ENCODE data around the gene FBXW12. TPM values are rescaled to one million over a fixed set of nuclear protein-coding genes. Genes with fewer than 3 reads are reported as not detected.

The FBXW12 gene
- total RNA-seq, 4 donors from 2014 or later = not detected

GRCh38 chr3:48428572-48429316, 56.7 kb downstream of the FBXW12 start:
- 18% methylated on average over 3 of the region's 60 CpGs; no CpG with 5 or more reads in 1 of the 2 donors for WGBS, 2 donors
- TF ChIP-seq POLR2A (IDR thresholded peaks at IDR 0.05) (peak in 2 of 4 donors; percentile 62 to 82), CTCF (IDR thresholded peaks at IDR 0.05) (no peak)
- Histone ChIP-seq H3K4me1 (peaks cover 59 to 93% (median 72%) of the 10 kb centered on the region in 3 donors), H3K27ac (peak overlapping the region; percentile 95 to 98 (median 96)), H3K27me3 (no peaks in the 10 kb centered on the region), H3K9me3 (no peaks in the 10 kb centered on the region), H3K36me3 (peaks cover 0 to 27% (median 2%) of the 10 kb centered on the region in 3 donors), H3K4me3 (peak overlapping the region; percentile 67 to 90 (median 82))
- no peak for DNase-seq
- intact Hi-C loops (cut with DNase I) = no loop called here

GRCh38 chr3:48429317-48429959, 57.4 kb downstream of the FBXW12 start:
- no peak for DNase-seq
- intact Hi-C loops (cut with DNase I) = no loop called here
- peaks cover 64 to 93% (median 73%) of the 10 kb centered on the region in 3 donors for H3K4me1 ChIP-seq

GRCh38 chr3:48429960-48430707, 58.1 kb downstream of the FBXW12 start, which contains the start of gene PLXNB1:
TSS of gene PLXNB1 (minus strand) at chr3:48430086. CDS start at chr3:48424611, 5,475 bp downstream.
- TF ChIP-seq POLR2A (IDR thresholded peaks at IDR 0.05) (peak in 1 of 4 donors; percentile 60), CTCF (IDR thresholded peaks at IDR 0.05) (no peak)
- Histone ChIP-seq H3K27me3 (no peaks in the 10 kb centered on the region), H3K9me3 (no peaks in the 10 kb centered on the region), H3K4me3 (peak within 1 kb of the TSS; percentile 67 to 90 (median 82)), H3K36me3 (peaks cover 0 to 14% (median 0%) of the 10 kb centered on the region in 3 donors), H3K4me1 (peaks cover 66 to 93% (median 73%) of the 10 kb centered on the region in 3 donors), H3K27ac (peak within 1 kb of the TSS; percentile 95 to 98 (median 96))
- DNase-seq = peak; percentile 24
- intact Hi-C loops (cut with DNase I) = no loop called here
- WGBS, 2 donors = 4 to 7% methylated on average over 5 to 7 of the region's 15 CpGs

More at GRCh38 chr3:48429317-48429959, 57.4 kb downstream of the FBXW12 start:
- Histone ChIP-seq H3K4me3 (peak overlapping the region; percentile 67 to 90 (median 82)), H3K9me3 (no peaks in the 10 kb centered on the region), H3K27ac (peak overlapping the region; percentile 95 to 98 (median 96)), H3K27me3 (no peaks in the 10 kb centered on the region), H3K36me3 (peaks cover 0 to 21% (median 0%) of the 10 kb centered on the region in 3 donors)
- peak in 1 of 4 donors; percentile 12 for TF ChIP-seq POLR2A (IDR thresholded peaks at IDR 0.05)
- peak in 2 of 6 experiments; percentile 4 to 10 for TF ChIP-seq CTCF (IDR thresholded peaks at IDR 0.05)
- 0 to 1% methylated on average over 17 to 20 of the region's 86 CpGs for WGBS, 2 donors

- Histone ChIP-seq H3K9me3 (no peaks in the 10 kb centered on the region), H3K27me3 (no peaks in the 10 kb centered on the region), H3K36me3 (peaks cover 0 to 11% (median 0%) of the 10 kb centered on the region in 3 donors), H3K4me3 (peak overlapping the region in 2 of 4 donors; percentile 81 to 83), H3K4me1 (peaks cover 64 to 93% (median 72%) of the 10 kb centered on the region in 3 donors), H3K27ac (peak overlapping the region; percentile 95 to 98 (median 96))
- intact Hi-C loops (cut with DNase I) = no loop called here
- TF ChIP-seq CTCF (IDR thresholded peaks at IDR 0.05) (no peak), POLR2A (IDR thresholded peaks at IDR 0.05) (no peak)
- WGBS, 2 donors = 33 to 54% methylated on average over 1 of the region's 1 CpG
- DNase-seq = no peak
These were observed 58.7 kb downstream of the FBXW12 start for GRCh38 chr3:48430708-48431101.
